ENCODE data around the gene KCNQ4.

GRCh38 chr1:40798366-40799281 lies 15.0 kb downstream of the KCNQ4 start:
- no peak for TF ChIP-seq CTCF (IDR thresholded peaks at IDR 0.05)
- TF ChIP-seq EZH2 (IDR thresholded peaks at IDR 0.05; ENCODE audit: borderline replicate concordance, insufficient read depth, low read depth, low read length, poor library complexity, severe bottlenecking): no peak

Measured in B cell (primary cell).